KOPT-K1 (cell line): ENCODE data around the gene VSTM4.

Experiments used
- H3K27ac ChIP-seq: fragments of 200-600 bp; sonication (generic); 2 replicates; pipeline ENCODE4 v1.5.1; 2016; ENCODE audit warnings: antibody characterized with exemption, mild to moderate bottlenecking, low read depth, low read length; ENCODE audit not compliant: poor library complexity, severe bottlenecking
- H3K36me3 ChIP-seq: fragments of 200-600 bp; sonication (generic); 2 replicates; pipeline ENCODE4 v1.5.1; 2017; ENCODE audit warnings: antibody characterized with exemption, mild to moderate bottlenecking, low read length, moderate library complexity; ENCODE audit not compliant: insufficient read depth
- H3K9me3 ChIP-seq: fragments of 200-600 bp; sonication (generic); 2 replicates; pipeline ENCODE4 v1.5.1; 2017; ENCODE audit warnings: antibody characterized with exemption, low read length, mild to moderate bottlenecking; ENCODE audit not compliant: insufficient read depth, poor library complexity, severe bottlenecking

Gene VSTM4

GRCh38 chr10:49061667-49062066, 53.7 kb downstream of the VSTM4 start:
- Histone ChIP-seq H3K27ac (no peak overlapping the region), H3K36me3 (no peaks in the 10 kb centered on the region), H3K9me3 (peaks cover 43% of the 10 kb centered on the region)

DNA sequence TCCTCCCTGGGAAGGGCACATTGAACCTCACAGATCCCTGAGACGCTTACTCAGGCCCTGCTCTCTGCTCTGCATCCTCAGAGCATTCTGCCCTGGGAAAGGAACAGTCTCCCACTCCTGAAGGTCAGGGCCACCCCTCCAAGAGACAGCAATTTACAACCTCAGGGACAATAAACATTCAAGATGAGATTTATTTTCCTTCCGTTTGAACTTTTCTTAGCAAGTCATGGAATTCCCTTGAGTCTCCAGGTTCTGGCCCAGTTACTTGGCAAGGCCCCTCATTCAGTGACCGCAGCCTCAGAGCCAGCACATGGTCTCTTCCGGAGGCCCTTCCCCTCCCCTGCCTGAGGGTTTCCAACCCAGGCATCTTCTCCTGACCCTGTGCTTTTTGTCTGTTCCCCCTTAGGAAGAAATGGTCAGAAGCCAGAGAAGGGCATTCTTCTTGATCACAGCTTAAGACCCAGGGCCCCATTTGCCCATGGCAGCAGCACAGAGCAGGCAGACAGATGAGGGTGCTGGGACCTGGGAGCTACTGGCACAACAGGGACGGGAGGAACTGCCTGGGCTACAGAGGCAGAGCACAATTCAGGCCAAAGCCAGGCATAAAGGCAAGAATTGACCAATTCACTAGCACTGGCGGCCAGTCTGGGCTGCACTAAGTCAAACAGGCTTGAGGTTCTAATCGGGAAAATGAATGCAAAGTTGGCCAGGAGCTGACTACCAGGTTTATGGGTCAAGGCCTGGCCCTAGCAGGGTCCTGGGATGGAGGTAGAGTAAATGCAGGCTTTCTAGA, 56.7 kb downstream of the VSTM4 start:
- no peak overlapping the region for H3K27ac ChIP-seq
- H3K36me3 ChIP-seq = no peaks in the 10 kb centered on the region
- peaks cover 39% of the 10 kb centered on the region for H3K9me3 ChIP-seq

- no peak overlapping the region for H3K27ac ChIP-seq
- peaks cover 29% of the 10 kb centered on the region for H3K9me3 ChIP-seq
These were observed 58.0 kb downstream of the VSTM4 start for GRCh38 chr10:49057231-49057880.

DNA sequence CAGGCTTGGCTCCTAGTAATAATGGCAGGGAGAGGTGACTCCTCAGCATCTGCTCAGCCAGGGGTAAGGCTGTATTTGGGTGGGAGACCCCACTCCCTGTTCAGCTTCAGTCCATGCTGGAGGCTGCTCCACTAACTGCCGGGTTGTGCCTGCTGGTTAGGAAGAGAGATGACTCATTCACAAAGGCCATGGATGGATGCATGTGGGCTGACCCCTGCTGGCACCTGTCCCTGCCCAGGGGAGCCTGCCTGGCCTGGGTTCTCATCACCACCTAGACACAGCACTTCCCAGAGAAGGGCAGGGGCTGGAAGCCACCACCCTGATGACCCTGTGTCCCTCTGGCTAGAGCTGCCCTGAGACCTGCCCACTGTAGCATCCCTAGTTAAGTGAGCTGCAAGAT, 59.0 kb downstream of the VSTM4 start:
- Histone ChIP-seq H3K9me3 (peaks cover 19% of the 10 kb centered on the region), H3K27ac (no peak overlapping the region), H3K36me3 (no peaks in the 10 kb centered on the region)

More at GRCh38 chr10:49057231-49057880, 58.0 kb downstream of the VSTM4 start:
- H3K36me3 ChIP-seq = no peaks in the 10 kb centered on the region

GRCh38 chr10:49055221-49055849, 60.0 kb downstream of the VSTM4 start:
- no peaks in the 10 kb centered on the region for H3K36me3 ChIP-seq
- H3K27ac ChIP-seq = no peak overlapping the region
- H3K9me3 ChIP-seq = peaks cover 13% of the 10 kb centered on the region

GRCh38 chr10:49054753-49055152, 60.6 kb downstream of the VSTM4 start:
- peaks cover 8% of the 10 kb centered on the region for H3K9me3 ChIP-seq
- H3K36me3 ChIP-seq = no peaks in the 10 kb centered on the region
- no peak overlapping the region for H3K27ac ChIP-seq

DNA sequence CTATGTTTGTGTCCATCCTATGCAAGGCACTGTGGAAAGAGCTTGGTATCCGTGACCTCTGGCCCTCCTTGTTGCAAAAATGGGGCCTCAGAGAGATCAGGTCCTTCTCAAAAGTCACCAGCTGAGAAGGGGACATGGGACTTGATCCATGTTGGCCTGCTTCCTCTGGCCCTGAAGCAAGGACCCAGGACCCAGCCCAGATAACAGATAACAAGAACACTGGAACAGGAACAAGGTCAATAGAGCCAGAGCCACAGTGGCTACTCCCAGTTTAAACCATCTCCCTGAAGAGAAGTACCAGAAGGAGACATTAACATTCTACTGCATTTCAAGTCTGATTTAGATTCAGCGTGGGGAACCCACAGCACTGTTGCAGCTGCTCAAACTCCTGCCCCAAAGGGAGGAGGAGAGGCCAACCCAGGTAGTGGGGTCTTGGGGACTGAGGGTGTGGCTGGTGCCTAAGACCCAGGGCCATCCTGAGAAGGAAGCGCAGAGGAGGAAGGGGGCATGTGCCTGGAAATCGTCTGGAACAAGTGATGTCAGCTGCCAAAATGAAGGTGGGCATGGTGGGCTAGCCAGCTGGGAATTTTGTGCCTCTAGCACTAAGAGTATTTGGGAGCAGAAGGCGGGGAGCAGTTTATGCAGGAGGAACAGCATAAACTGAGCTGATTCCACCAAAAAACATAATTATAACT, 61.2 kb downstream of the VSTM4 start:
- H3K9me3 ChIP-seq = peaks cover 2% of the 10 kb centered on the region
- no peaks in the 10 kb centered on the region for H3K36me3 ChIP-seq
- H3K27ac ChIP-seq = no peak overlapping the region

DNA sequence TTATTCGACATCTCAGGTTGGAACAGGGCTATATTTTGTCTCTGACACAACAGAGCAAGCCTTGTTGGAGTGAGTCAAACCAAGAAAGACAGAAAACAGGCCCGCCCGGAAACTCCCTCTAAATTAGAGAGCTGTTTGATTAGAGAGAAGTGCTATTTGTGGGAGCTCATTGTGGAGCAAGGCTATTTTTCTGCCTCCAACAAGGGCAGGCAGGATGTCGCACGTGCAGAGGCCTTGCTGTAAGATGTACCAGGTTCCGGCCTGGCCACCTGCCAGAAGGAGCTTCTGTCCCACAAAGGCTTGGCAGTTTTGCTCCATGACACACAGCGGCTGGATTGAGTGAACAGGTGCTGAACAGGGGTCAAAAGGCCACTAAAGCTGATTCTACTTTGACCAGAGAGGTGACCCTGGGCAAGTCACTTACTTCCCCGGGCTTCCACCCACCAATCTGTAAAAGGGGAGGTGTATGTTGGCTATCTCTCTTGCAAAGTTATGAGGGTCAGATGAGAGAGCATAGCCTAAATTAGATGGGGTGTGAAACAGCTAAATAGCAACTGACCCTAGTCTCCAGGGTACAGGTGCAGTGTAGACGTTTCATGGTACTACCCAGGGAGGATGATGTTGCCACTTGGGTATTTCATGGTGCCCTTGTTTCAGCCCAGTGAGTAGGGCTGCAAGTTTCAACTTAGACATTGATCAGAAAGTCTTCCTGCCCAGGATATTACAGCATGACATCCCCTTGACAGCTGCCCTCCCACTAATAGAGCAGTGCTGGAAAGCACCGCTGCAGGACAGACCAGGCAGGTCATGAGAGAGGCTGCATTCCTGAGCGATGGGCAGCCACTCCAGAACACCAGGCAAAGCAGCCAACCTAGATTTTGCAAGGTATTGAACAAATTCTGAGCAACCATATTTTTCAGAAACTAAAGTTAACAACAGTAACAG, 62.0 kb downstream of the VSTM4 start:
- no peaks in the 10 kb centered on the region for H3K36me3 ChIP-seq
- no peak overlapping the region for H3K27ac ChIP-seq
- H3K9me3 ChIP-seq = no peaks in the 10 kb centered on the region

DNA sequence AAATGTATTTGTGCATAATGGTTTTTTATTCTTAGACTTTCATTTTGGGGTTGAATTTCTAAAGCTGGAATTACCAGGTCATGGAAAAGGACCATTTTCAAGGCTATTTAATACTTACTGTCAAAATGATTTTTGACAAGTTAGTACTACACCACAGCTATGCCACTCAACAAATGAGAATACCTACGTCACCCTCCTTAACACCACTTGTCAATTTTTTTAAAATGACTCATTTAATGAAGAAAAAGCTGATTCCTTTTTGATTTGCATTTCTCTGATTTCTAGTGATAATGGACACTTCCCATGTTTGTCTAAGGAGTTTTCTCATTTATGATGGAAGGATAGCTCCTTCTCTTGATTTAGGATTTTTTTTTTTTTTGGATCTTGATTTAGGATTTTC, 63.3 kb downstream of the VSTM4 start:
- no peaks in the 10 kb centered on the region for H3K9me3 ChIP-seq
- no peaks in the 10 kb centered on the region for H3K36me3 ChIP-seq
- no peak overlapping the region for H3K27ac ChIP-seq

- Histone ChIP-seq H3K27ac (no peak overlapping the region), H3K9me3 (no peaks in the 10 kb centered on the region), H3K36me3 (no peaks in the 10 kb centered on the region)
These were observed 64.4 kb downstream of the VSTM4 start for GRCh38 chr10:49050906-49051305.

DNA sequence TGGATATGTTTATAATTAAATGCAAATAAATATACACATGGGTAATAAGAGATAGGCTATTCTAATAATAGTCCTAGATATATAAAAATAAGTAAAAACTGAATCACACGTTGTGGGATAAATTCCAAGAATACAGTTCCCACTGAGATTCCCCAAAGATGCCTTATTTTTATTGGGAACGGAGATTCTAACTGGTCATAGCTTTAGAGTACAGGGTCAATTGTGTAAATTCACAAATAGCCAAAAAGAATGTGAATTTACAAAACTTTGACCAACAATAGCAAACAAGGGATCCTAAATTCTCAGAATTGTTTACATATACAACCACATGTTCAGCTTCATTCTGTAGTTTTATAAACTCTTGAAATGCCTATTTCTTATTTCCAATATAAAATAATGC, 65.0 kb downstream of the VSTM4 start:
- no peaks in the 10 kb centered on the region for H3K36me3 ChIP-seq
- no peaks in the 10 kb centered on the region for H3K9me3 ChIP-seq
- H3K27ac ChIP-seq = no peak overlapping the region

GRCh38 chr10:49049660-49050059, 65.7 kb downstream of the VSTM4 start:
- no peaks in the 10 kb centered on the region for H3K9me3 ChIP-seq
- H3K36me3 ChIP-seq = no peaks in the 10 kb centered on the region
- no peak overlapping the region for H3K27ac ChIP-seq

DNA sequence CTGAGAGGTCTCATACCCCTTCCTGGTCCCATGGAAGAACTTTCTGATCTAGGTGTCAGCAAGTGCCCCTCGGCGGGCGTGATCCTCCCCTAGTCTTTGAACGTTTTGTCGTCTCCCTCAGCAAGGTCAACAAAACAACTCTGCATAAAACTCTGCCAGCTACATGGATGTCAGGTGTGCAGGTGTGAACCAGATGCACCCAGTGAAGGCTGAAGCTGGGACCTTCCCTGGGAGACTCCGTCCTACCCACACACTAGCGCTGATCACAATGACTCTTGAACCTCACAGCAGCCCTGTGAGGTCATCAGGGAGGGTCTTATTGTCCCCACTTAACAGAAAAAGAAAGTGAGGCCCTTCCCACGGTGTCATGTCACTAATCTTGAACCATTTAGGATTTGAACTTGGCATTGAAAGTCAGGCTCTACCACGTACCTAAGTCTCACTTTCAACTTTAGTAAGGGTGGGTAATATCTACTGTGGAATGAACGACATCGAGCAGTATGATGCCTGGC, 68.1 kb downstream of the VSTM4 start:
- H3K36me3 ChIP-seq = no peaks in the 10 kb centered on the region
- no peak overlapping the region for H3K27ac ChIP-seq
- no peaks in the 10 kb centered on the region for H3K9me3 ChIP-seq
